8988T (cell line): ENCODE results near the gene RAPGEF1.
"Not testable (repeated sequence)": the region's sequence is repeated elsewhere in the genome, so short reads cannot be mapped to it uniquely, and the experiment has no call there.

Source experiments
- DNase-seq: peaks from one replicate; pipeline ENCODE4 v3.0.0; 2011

Gene RAPGEF1

GRCh38 chr9:131703697-131704096 is 36.2 kb downstream of the RAPGEF1 start:
- DNase-seq, result no peak

- DNase-seq, result no peak
Measured at GRCh38 chr9:131702911-131703310, 37.0 kb downstream of the RAPGEF1 start.

GRCh38 chr9:131701789-131702337 is 38.0 kb downstream of the RAPGEF1 start:
- DNase-seq, result no peak

GRCh38 chr9:131701436-131701781 is 38.5 kb downstream of the RAPGEF1 start:
- DNase-seq, result no peak

- no peak for DNase-seq
Measured at GRCh38 chr9:131700765-131701435, 39.0 kb downstream of the RAPGEF1 start.

- DNase-seq, result no peak
Measured at GRCh38 chr9:131700076-131700475, 39.8 kb downstream of the RAPGEF1 start.

- no peak for DNase-seq
Measured at GRCh38 chr9:131698618-131698985, 41.3 kb downstream of the RAPGEF1 start.

GRCh38 chr9:131697908-131698617 is 41.8 kb downstream of the RAPGEF1 start:
- DNase-seq, result no peak

- no peak for DNase-seq
Measured at GRCh38 chr9:131697097-131697496, 42.8 kb downstream of the RAPGEF1 start.

- no peak for DNase-seq
Measured at GRCh38 chr9:131695836-131696460, 43.9 kb downstream of the RAPGEF1 start.

- no peak for DNase-seq
Measured at GRCh38 chr9:131695366-131695765, 44.5 kb downstream of the RAPGEF1 start.

GRCh38 chr9:131693651-131694597 is 46.0 kb downstream of the RAPGEF1 start:
- DNase-seq, result no peak

GRCh38 chr9:131692612-131693562 is 47.0 kb downstream of the RAPGEF1 start:
- no peak for DNase-seq

GRCh38 chr9:131691969-131692611 is 47.8 kb downstream of the RAPGEF1 start:
- no peak for DNase-seq

- no peak for DNase-seq
Measured at GRCh38 chr9:131690941-131691573, 48.8 kb downstream of the RAPGEF1 start.

GRCh38 chr9:131690462-131690861 is 49.4 kb downstream of the RAPGEF1 start:
- DNase-seq, result no peak

- DNase-seq, result no peak
Measured at GRCh38 chr9:131688377-131688776, 51.5 kb downstream of the RAPGEF1 start.

GRCh38 chr9:131685753-131686706 is 53.8 kb downstream of the RAPGEF1 start:
- DNase-seq, result no peak

GRCh38 chr9:131683094-131683493 is 56.8 kb downstream of the RAPGEF1 start:
- DNase-seq, result not testable (repeated sequence)
